Neural crest cell (in vitro differentiated cells): ENCODE results near the gene TSPYL1. TPM values are rescaled to one million over a fixed set of nuclear protein-coding genes. Genes with fewer than 3 reads are reported as not detected.

Experiments used
- DNase-seq: peaks from one replicate; pipeline ENCODE4 v3.0.0; 2021; ENCODE audit warnings: low read depth, mixed read lengths, low spot score
- H3K27ac Mint-ChIP-seq: one replicate; pipeline ENCODE4 v1.8.0; 2021; ENCODE audit warnings: mild to moderate bottlenecking, mixed read lengths; ENCODE audit not compliant: unreplicated experiment
- H3K27me3 Mint-ChIP-seq: 2 replicates; pipeline ENCODE4 v1.8.0; 2021; ENCODE audit warnings: low read depth, mild to moderate bottlenecking, mixed read lengths
- H3K36me3 Mint-ChIP-seq: 2 replicates; pipeline ENCODE4 v1.8.0; 2021; ENCODE audit warnings: low read depth, mild to moderate bottlenecking, mixed read lengths
- H3K4me1 Mint-ChIP-seq: 2 replicates; pipeline ENCODE4 v1.8.0; 2021; ENCODE audit warnings: mixed read lengths
- H3K4me3 Mint-ChIP-seq: one replicate; pipeline ENCODE4 v1.8.0; 2021; ENCODE audit warnings: mild to moderate bottlenecking, mixed read lengths
- H3K9me3 Mint-ChIP-seq: 2 replicates; pipeline ENCODE4 v1.8.0; 2021; ENCODE audit warnings: mixed read lengths
- total RNA-seq: library from RNA; stranded (reverse); gene quantifications from 2 replicates; pipeline ENCODE4 v1.2.1, GENCODE V29; 2021
- TF ChIP-seq, protein P1 (sequence below): fragments of 200-600 bp; sonication (generic); conservative IDR thresholded peaks from 2 replicates; pipeline ENCODE4 v1.5.0; 2021; ENCODE audit warnings: antibody characterized with exemption, mild to moderate bottlenecking

TSPYL1 gene
- total RNA-seq, 1 donor from 2014 or later = 57.7 TPM

- Mint-ChIP-seq H3K27ac (no peak overlapping the region), H3K27me3 (no peaks in the 10 kb centered on the region), H3K4me1 (no peaks in the 10 kb centered on the region), H3K9me3 (peaks cover 6% of the 10 kb centered on the region), H3K4me3 (no peak overlapping the region), H3K36me3 (peaks cover 7% of the 10 kb centered on the region)
- DNase-seq = no peak
- TF ChIP-seq, protein P1, sequence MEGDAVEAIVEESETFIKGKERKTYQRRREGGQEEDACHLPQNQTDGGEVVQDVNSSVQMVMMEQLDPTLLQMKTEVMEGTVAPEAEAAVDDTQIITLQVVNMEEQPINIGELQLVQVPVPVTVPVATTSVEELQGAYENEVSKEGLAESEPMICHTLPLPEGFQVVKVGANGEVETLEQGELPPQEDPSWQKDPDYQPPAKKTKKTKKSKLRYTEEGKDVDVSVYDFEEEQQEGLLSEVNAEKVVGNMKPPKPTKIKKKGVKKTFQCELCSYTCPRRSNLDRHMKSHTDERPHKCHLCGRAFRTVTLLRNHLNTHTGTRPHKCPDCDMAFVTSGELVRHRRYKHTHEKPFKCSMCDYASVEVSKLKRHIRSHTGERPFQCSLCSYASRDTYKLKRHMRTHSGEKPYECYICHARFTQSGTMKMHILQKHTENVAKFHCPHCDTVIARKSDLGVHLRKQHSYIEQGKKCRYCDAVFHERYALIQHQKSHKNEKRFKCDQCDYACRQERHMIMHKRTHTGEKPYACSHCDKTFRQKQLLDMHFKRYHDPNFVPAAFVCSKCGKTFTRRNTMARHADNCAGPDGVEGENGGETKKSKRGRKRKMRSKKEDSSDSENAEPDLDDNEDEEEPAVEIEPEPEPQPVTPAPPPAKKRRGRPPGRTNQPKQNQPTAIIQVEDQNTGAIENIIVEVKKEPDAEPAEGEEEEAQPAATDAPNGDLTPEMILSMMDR = no peak
These were observed 34.5 kb upstream of the TSPYL1 start for GRCh38 chr6:116314218-116314617.

GRCh38 chr6:116313101-116313776 is 33.5 kb upstream of the TSPYL1 start:
- Mint-ChIP-seq H3K36me3 (peaks cover 7% of the 10 kb centered on the region), H3K9me3 (peaks cover 6% of the 10 kb centered on the region), H3K4me3 (no peak overlapping the region)

GRCh38 chr6:116309657-116310056 is 29.9 kb upstream of the TSPYL1 start:
- TF ChIP-seq, protein P1 = no peak
- no peak for DNase-seq
- Mint-ChIP-seq H3K4me1 (no peaks in the 10 kb centered on the region), H3K27me3 (no peaks in the 10 kb centered on the region), H3K9me3 (peaks cover 6% of the 10 kb centered on the region), H3K4me3 (no peak overlapping the region), H3K36me3 (peaks cover 7% of the 10 kb centered on the region), H3K27ac (no peak overlapping the region)

More at GRCh38 chr6:116313101-116313776, 33.5 kb upstream of the TSPYL1 start:
- no peak overlapping the region for H3K27ac Mint-ChIP-seq
- no peaks in the 10 kb centered on the region for H3K27me3 Mint-ChIP-seq
- H3K4me1 Mint-ChIP-seq = no peaks in the 10 kb centered on the region
- TF ChIP-seq, protein P1 = no peak
- DNase-seq = no peak

GRCh38 chr6:116309001-116309400 is 29.3 kb upstream of the TSPYL1 start:
- H3K9me3 Mint-ChIP-seq = peaks cover 6% of the 10 kb centered on the region
- H3K4me3 Mint-ChIP-seq = no peak overlapping the region
- TF ChIP-seq, protein P1 = no peak
- no peak for DNase-seq
- H3K27ac Mint-ChIP-seq = no peak overlapping the region
- peaks cover 7% of the 10 kb centered on the region for H3K36me3 Mint-ChIP-seq
- H3K4me1 Mint-ChIP-seq = no peaks in the 10 kb centered on the region
- no peaks in the 10 kb centered on the region for H3K27me3 Mint-ChIP-seq

DNA sequence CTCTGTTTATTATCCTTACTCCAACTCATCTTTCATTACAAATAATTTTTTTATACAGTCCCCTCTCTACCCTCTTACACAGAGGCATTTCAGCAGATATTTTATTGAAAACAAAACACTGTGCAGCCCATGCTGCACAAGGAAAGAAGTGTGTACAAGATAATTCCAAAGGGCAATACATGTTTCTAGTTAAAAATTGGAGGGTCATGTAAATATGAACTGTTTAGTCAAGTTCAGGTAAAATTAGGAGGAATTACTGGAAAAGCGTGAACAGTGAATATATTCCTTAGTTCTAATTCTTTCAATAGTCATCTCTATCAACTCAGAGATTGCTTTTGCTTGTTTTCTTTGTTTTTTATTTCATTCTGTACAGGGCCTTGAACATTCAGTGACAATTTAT is 27.9 kb upstream of the TSPYL1 start:
- DNase-seq = no peak
- Mint-ChIP-seq H3K4me1 (no peaks in the 10 kb centered on the region), H3K27ac (no peak overlapping the region), H3K36me3 (peaks cover 7% of the 10 kb centered on the region), H3K27me3 (no peaks in the 10 kb centered on the region), H3K4me3 (no peak overlapping the region), H3K9me3 (peaks cover 6% of the 10 kb centered on the region)
- TF ChIP-seq, protein P1 = no peak
